LHCN-M2 (cell line): ENCODE measurements around the gene SASS6. TPM values are rescaled to one million over a fixed set of nuclear protein-coding genes. Genes with fewer than 3 reads are reported as not detected.
A peak's percentile ranks its signal among the peaks of the same experiment; 100 is the strongest.

ENCODE experiments used
- DNase-seq: peaks from one replicate; pipeline ENCODE4 v3.0.0-alpha.2; 2012; ENCODE audit warnings: low read depth
- polyA plus RNA-seq: library from polyadenylated mRNA; unstranded; fragments of >200 nt; gene quantifications from one replicate; pipeline ENCODE4 v1.2.1, GENCODE V29; 2012; ENCODE audit warnings: missing spikeins
- total RNA-seq: library from RNA; depleted of rRNA; stranded (reverse); fragments of >200 nt; gene quantifications from 2 replicates; pipeline ENCODE4 v1.2.3, GENCODE V29; 2014; rRNA removed

SASS6 gene, protein sequence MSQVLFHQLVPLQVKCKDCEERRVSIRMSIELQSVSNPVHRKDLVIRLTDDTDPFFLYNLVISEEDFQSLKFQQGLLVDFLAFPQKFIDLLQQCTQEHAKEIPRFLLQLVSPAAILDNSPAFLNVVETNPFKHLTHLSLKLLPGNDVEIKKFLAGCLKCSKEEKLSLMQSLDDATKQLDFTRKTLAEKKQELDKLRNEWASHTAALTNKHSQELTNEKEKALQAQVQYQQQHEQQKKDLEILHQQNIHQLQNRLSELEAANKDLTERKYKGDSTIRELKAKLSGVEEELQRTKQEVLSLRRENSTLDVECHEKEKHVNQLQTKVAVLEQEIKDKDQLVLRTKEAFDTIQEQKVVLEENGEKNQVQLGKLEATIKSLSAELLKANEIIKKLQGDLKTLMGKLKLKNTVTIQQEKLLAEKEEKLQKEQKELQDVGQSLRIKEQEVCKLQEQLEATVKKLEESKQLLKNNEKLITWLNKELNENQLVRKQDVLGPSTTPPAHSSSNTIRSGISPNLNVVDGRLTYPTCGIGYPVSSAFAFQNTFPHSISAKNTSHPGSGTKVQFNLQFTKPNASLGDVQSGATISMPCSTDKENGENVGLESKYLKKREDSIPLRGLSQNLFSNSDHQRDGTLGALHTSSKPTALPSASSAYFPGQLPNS
- 8.5 and 8.8 TPM in 2 replicates for total RNA-seq
- 0.80 TPM for polyA plus RNA-seq

DNA sequence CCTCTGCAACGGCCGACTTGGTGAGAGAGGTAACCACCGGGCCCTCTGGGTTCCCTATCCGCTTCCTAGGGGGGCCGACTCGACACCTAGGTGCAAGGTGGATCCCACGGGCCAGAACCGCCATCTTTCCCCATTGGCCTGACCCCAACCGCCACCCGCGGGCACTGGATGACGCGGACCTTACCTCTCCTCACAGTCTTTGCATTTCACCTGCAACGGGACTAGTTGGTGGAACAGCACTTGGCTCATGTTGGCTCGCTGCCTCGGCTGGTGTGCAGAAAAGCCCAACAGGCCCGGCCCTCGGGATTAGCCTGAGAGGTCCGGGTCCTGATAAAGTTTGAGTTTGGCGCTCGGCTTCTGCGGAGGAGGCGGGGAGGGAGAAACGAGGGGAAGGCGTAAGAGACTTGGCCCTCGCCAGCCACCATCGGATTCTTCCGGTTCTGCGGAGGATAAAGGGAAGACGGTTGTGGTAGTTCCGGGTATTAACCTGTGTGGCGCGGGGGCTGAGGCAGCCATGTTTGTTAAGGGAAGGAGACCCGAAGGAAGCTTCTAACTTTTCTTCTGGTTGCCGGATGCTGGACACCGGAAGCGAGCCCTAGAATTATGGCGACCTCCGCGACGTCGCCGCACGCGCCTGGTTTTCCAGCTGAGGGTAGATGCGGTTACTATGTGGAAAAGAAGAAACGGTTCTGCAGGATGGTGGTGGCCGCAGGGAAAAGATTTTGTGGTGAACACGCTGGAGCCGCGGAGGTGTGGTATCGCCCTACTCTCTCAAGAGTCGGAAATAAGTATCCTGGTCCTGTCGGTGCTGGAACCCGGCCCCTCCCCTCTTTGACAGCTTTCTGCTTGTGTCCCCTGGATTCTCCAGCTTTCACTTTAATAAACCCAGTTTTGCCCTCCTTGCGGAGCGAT is at the start of gene SASS6, which contains the start of gene TRMT13:
TSS of gene SASS6 (minus strand) at position 365 of the 912 bp plus-strand sequence. CDS start at position 249, 116 bp downstream.
TSS of gene TRMT13 (plus strand) at position 598 of the 912 bp plus-strand sequence. CDS start at position 604, 6 bp downstream.
- DNase-seq = peak; percentile 98

DNA sequence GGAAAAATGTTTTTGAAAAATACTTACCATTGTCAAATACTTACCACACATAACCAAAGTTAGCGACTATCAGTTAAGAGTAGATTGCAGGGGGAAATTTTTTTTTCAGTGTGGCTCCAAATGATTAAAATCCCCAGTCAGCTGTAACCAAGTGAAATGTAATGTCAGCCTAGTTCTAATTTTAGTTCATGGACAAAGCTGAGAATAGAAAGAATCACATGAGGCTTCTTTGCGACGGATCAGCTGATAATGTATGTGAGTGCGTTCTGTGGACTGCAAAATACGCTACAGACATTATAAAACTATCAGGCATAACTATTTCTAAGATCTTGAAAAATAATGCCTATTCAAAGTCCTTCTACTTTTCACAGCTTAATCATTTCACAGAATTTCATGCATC is 45.4 kb upstream of the SASS6 start, which contains the start of gene LRRC39:
TSS of gene LRRC39 (minus strand) at position 166 of the 400 bp plus-strand sequence. CDS start 9,740 bp downstream, outside the sequence.
- DNase-seq = no peak

DNA sequence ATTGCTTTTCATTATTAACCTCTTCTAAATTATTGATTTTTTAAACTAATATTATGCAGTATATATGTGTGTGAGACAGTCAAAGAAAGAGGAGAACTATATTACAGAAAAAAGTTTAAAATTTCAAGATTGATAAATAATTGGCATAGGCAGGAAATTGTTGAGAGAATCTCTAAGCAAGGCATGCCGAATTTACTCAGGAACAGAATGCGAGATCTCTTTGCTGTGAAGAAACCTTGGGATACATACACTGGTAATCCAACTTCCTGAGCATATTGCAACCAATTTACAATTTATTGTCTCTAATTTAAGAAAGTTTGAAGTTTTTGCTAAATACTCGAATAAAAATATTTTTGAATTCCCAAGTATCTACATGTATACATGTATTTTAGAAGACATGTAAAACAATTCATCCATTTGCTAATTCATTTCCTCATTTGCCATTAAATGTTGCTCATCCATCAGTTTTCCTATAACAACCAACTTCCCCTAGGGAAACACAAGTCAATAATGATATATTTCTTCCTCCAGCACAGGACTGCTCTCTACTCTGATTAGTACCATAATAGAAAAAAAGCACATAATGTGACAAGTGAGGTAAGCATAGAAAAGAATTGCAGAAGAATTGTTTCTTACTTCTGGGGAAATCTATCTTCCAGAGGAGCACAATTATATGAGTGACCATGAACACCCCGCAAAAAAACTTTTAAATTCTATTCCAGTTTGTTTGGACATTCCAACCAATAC is 44.7 kb upstream of the SASS6 start:
- DNase-seq = no peak

DNA sequence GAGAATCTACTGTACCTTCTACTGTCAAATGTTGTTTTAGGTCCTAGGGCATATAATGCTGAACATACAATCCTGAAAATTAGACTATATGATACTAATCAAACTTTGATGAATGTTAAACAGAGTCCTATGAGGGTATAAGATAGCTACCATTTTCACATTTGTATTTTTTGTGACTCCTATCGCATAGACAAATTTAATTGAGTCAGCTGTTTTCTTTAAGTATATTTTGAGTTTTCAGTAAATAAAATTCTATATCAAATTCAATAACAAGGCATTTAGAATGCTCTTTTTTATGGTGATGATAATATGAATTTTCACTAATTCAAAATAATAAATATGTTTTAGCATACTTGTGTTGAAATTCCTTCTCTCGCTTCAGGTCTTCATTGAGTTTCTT is 35.3 kb upstream of the SASS6 start:
- no peak for DNase-seq

DNA sequence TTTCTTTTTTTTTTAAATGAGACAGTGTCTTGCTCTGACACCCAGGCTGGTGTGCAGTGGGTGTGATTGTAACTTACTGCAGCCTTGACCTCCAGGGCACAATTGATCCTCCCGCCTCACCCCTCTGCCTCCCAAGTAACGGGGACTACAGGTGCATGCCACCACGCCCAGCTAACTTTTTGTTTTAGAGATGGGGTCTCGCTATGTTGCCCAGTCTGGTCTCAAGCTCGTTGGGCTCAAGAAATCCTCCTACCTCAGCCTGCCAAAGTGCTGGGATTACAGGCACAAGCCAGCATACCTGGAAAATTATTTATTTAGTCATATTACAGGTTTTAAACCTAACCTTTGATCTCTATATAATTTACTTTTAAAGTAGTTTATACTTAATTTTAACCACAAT is 32.0 kb upstream of the SASS6 start:
- DNase-seq = no peak

DNA sequence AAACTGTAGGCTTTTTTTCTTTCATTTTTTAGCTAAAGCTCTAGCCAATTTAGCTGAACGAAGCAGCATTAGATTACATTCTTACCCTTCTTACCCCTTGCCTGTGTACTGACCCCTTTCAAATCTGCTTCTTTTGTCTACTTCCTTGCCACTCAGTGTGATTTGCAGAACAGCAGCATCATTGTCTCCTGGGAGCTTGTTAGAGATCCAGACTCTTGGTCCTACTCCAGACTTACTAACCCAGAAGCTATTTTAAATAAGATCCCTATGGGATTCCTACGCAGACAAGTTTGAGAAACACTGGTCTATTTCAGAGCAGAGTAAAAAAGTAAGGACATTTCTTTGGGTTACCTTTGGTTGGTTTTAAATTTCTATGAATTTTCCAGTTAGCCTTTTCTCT is 31.5 kb upstream of the SASS6 start:
- peak; percentile 80 for DNase-seq

DNA sequence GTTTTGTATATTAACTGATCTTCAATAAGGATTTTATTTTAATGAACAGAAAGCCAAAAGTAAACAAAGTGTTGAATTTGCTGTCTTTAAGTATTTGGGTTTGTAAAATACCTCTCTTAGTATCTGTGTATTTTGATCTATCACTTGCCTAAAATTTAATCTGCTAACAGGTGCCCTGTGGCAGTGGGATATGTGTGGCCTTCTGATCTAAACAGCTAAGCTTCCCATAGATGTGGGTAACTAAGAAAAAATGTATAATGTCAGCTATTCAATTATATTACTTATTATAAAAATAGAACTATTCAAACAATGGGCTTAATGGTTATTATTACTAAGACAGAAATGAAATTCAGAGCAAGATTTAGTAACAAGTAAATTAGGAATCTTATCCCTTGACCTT is 30.2 kb upstream of the SASS6 start:
- DNase-seq = no peak

DNA sequence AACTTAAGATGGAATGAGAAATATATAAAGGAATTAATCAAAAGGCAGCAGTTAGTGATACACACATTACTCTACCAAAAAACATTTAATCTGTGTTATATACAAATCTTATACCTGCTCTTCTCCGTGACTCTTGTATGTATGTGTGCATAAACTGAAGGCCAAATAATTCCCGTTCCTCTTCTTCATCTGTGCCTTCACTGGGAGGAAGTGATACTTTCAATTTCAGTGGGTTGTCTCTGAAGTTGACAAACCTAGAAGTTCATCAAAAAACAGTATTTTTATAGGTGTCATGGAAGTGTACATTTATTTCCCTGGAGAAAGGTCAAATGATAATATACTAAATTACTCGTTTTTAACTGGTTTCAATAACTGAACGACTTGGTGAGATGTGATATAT is 19.5 kb upstream of the SASS6 start:
- DNase-seq = no peak

DNA sequence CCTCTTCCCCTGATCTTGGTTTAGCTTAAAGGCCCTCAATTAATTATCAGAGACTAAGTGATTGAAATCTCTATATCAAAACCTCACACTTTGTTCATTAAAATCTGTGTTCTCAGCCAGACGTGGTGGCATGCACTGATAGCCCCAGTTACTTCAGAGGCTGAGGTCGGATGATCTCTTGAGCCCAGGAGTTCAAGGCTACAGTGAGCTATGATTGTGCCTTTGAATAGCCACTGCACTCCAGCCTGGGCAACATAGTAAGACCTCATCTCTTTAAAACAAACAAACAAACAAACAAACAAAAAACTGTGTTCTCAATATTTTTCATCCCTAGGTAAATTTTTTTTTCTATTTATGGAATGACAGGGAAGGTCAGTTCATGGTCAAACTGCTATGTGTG is 18.9 kb upstream of the SASS6 start:
- no peak for DNase-seq

DNA sequence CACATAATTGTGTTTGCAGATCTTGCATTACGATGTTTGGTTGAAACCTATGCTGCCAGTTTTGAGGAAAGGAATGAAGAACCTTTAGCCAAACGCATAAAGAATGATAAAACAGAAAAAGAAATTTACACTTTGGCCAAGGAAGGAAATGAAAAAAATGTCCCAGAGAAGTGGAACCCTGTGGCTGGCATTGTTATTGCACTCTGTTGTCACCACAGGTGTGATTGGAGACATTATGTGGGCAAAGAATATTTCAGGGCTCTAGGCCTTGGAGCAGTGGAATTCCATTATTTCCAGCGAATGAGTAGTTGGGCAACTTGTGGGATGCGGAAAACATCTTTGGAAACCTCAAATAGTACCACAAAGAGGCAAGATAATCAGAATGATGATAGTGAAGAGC is 15.1 kb upstream of the SASS6 start:
- DNase-seq = no peak

DNA sequence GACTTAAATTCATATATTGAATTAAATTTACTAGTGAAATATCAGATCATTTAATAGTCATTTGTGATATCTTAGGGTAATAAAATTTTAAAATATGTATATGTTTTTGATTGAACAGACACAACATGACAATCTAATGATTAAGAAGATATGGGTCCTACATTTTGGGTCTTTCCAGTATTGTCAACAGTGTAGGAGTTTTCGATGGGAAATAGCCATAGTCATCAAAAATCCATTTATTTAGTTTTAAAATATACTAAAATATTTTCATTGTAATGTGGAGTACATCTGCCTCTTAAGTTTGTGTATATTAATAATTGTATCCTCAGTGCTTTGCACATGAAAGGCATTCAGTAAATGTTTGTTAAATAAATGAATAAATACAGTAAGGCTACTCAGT is 14.2 kb upstream of the SASS6 start:
- DNase-seq = no peak

DNA sequence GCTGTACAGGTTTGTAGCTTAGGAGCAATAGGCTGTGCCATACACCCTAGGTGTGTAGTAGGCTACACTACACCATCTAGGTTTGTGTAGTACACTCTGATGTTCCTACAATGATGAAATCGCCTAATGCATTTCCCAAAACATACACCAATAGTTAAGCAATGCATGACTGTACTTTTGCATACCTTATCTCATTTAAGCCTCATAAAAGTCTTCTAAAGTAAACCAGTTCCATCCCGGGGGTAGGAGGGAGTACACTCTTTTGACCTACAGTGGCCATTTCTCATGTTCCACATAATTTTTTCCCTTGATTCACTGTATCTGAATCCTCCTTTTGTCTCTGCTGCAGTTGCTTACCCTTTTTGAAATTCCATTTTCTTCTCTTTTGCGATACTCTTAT is 12.4 kb upstream of the SASS6 start:
- DNase-seq = no peak

DNA sequence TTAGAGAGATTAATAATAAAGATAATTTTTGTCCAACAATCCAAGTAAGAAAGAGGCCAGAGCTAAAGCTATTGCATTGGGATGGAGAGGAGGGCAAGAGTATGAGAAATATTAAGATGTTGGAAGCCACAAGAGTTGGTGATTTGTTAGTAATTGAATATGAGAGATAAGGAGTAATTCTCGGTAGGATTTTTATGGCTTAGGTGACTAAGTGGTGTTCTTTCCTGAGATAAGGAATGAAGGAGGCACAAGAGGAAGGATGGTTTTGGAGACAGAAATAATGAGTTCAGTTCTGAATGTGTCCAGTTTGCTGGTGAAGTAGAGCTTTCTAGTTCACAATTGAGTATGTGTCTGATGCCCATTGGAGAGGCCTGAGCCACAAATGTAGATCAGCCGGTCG is 9.6 kb upstream of the SASS6 start:
- no peak for DNase-seq

DNA sequence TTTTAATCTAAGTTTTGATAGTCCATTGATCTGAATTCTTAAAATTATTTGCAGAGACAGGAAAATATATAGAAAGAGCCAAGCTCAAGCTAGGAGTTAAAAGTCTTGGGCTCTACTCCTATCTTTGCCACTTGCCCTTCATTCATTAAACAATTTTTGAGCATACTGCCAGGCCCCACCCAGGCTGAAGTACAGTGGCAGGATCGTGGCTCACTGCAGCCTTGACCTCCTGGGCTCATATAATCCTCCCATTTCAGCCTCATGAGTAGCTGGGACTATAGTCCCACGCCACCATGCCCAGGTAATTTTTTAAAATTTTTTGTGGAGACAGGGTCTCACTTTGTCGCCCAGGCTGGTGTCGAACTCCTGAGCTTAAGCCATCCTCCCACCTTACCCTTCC is 8.5 kb upstream of the SASS6 start:
- no peak for DNase-seq

DNA sequence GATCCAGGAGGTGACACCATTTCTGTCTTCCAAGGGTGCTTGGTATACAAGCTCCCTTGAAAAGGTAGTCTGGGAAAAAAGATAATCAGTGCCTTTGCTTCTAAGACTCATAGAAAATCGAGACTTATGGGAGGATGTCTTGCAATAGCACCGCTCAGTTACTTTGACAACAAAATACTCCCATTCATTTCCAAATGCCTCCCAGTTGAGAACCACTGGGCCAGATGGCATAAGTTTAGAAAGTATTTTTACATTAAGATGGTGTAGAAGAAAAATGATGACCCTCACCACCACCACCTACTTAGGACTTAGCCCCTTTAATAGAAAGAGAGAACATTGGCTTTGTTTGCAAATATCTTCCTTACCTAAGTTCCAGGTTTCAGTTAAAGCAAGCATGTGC is 4.9 kb upstream of the SASS6 start:
- no peak for DNase-seq

DNA sequence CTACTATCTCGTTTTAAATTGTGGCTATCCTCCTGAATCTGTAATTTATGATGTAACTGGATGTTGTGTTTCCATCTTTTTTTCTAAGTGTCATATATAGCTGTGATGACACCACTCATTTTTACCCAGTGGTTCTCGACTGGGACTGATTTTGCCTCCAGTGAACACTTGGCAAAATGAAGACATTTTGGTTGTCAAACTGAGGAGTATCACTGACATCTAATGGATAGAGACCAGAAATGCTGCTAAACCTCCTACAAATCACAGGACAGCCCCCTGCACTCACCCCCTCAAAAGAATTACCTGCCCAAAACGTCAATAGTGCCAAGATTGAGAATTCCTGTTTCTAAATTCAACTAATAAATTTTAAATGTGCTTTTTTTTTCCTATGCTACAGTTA is 2.1 kb upstream of the SASS6 start:
- DNase-seq = peak; percentile 12

DNA sequence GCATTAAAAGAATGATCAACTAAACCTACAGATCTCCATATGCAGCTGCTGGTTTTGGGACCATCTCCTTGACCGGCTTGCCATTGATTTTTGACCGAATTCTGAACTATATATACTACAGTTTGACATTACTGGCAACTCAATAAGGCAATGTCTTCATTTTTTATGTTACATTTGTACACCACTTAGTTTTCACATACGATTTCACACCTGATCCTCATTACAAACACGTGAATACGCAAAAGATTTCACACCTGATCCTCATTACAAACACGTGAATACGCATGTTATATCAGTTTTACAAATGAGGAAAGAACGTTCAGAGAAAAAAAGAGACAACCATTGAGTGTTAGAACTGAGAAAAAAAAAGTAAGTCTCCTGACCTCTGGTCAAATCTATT is 1.1 kb downstream of the SASS6 start:
- DNase-seq = no peak

DNA sequence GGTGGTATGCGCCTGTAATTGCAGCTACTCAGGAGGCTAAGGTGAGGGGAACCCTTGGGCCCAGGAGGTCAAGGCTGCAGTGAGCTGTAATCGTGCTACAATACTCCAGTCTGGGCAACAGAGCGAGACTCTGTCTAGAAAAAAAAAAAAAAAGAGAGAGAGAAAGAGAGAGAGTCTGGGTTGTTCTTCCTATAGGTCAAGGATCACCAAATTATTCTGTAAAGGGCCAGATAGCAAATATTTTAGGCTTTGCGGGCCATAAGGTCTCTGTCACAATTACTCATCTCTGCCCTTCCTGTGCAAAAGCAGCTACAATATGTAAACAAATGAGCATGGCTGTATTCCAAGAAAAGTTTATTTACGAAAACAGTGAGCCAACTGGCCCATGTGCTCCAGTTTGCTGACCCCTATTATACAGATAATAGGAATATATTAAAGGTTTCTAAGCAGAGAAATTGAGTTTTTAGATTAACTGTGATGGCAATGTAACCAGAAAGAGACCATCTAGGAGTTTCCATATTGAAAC is 2.1 kb downstream of the SASS6 start:
- DNase-seq = peak; percentile 54

DNA sequence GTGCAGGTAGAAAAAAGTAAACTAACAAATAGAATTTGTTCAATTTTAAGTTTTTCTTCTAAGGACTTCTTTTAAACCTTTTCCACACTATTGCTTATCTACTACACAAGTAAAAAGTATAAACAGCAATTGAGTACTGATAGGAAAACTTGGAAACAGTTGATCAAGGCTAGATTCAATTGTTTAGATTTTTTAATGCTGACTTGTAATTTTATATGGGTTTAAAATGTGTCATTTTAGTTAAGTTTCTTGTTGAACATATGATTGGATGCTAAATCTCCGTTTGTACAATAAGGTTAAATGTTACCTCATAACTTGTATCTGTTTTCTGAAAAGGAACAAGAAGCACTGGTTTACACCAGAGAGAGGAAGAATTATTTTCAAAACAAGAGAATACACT is 5.5 kb downstream of the SASS6 start:
- no peak for DNase-seq

DNA sequence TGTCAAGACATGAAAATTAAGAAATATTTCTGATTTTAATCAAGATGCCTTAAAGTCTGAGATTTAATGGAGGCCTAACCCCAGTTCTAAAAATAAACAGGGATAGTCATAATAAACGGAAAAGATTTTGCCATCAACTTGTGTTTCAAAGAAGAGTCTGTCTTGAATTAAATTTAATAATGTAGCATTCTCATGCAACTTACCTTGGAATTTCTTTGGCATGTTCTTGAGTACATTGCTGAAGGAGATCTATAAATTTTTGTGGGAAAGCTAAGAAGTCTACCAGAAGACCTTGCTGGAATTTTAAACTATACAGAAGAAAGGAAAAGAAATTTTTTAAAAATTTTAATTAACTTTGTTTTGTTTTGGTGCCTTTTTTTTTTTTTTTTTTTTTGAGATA is 10.6 kb downstream of the SASS6 start:
- DNase-seq = no peak

DNA sequence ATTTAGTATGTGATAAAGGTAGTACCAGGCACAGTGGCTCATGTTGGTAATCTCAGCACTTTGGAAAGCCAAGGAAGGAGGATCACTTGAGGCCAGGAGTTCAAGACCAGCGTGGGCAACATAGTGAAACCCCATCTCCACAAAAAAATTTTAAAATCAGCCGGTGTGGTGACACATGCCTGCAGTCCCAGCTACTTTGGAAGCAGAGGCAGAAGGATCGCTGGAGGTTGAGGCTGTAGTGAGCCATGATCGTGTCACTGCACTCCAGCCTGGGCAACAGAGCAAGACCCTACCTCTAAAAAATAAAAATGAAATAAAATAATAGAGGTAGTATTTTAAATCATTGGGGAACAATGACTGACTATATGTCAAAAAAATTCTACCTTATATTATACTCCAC is 17.2 kb downstream of the SASS6 start:
- DNase-seq = no peak
